Measurements from ENCODE around the gene ABCC11. TPM values are rescaled to one million over a fixed set of nuclear protein-coding genes. Genes with fewer than 3 reads are reported as not detected.

The ABCC11 gene
- total RNA-seq, 1 donor: 0.43 TPM

- no peak for DNase-seq (ENCODE audit: low read depth)
- no peak overlapping the region for H3K4me3 ChIP-seq (ENCODE audit: low read depth, low read length)
- no peak for TF ChIP-seq CTCF (IDR thresholded peaks at IDR 0.05; ENCODE audit: insufficient read depth, low read depth, low read length)
Observed at GRCh38 chr16:48137822-48138221, 109.5 kb downstream of the ABCC11 start.

GRCh38 chr16:48136547-48137360 lies 110.6 kb downstream of the ABCC11 start:
- H3K4me3 ChIP-seq (ENCODE audit: low read depth, low read length): no peak overlapping the region
- TF ChIP-seq CTCF (IDR thresholded peaks at IDR 0.05; ENCODE audit: insufficient read depth, low read depth, low read length): no peak
- peak; percentile 27 for DNase-seq (ENCODE audit: low read depth)

GRCh38 chr16:48133455-48134211 lies 113.7 kb downstream of the ABCC11 start:
- no peak for TF ChIP-seq CTCF (IDR thresholded peaks at IDR 0.05; ENCODE audit: insufficient read depth, low read depth, low read length)
- H3K4me3 ChIP-seq (ENCODE audit: low read depth, low read length): no peak overlapping the region
- DNase-seq (ENCODE audit: low read depth): no peak

- H3K4me3 ChIP-seq (ENCODE audit: low read depth, low read length): no peak overlapping the region
- no peak for DNase-seq (ENCODE audit: low read depth)
- TF ChIP-seq CTCF (IDR thresholded peaks at IDR 0.05; ENCODE audit: insufficient read depth, low read depth, low read length): no peak
Observed at GRCh38 chr16:48132696-48133095, 114.6 kb downstream of the ABCC11 start.

GRCh38 chr16:48131201-48131935 lies 116.0 kb downstream of the ABCC11 start:
- TF ChIP-seq CTCF (IDR thresholded peaks at IDR 0.05; ENCODE audit: insufficient read depth, low read depth, low read length): no peak
- no peak overlapping the region for H3K4me3 ChIP-seq (ENCODE audit: low read depth, low read length)
- DNase-seq (ENCODE audit: low read depth): no peak

- DNase-seq (ENCODE audit: low read depth): no peak
- no peak overlapping the region for H3K4me3 ChIP-seq (ENCODE audit: low read depth, low read length)
- no peak for TF ChIP-seq CTCF (IDR thresholded peaks at IDR 0.05; ENCODE audit: insufficient read depth, low read depth, low read length)
Observed at GRCh38 chr16:48129926-48130325, 117.4 kb downstream of the ABCC11 start.

Data from fibroblast of villous mesenchyme (primary cell).